Eye (tissue), 1 donor: ENCODE data around the gene GPR143.
A peak's percentile ranks its signal among the peaks of the same experiment; 100 is the strongest.

Experiments
- DNase-seq: peaks from one replicate; pipeline ENCODE4 v3.0.0-alpha.2; 2015

The GPR143 gene

DNA sequence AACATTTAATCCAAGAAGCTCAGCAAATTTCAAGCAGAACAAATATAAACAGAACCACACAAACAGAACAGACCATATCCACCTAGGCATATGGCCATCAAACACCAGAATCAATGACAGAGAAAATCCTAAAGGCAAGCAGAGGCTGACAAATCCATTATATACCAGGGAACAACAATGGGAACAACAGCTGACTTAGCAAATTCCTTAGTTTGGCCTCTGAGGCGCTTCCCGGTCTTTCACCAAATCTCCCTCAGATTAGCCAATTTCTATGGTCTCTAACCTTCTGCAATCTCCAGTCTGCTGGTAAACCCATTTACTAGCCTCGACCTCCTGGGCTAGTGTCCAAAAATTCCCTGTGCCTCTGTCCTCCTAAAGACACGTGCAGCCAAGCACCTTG, 59.2 kb downstream of the GPR143 start:
- no peak for DNase-seq

DNA sequence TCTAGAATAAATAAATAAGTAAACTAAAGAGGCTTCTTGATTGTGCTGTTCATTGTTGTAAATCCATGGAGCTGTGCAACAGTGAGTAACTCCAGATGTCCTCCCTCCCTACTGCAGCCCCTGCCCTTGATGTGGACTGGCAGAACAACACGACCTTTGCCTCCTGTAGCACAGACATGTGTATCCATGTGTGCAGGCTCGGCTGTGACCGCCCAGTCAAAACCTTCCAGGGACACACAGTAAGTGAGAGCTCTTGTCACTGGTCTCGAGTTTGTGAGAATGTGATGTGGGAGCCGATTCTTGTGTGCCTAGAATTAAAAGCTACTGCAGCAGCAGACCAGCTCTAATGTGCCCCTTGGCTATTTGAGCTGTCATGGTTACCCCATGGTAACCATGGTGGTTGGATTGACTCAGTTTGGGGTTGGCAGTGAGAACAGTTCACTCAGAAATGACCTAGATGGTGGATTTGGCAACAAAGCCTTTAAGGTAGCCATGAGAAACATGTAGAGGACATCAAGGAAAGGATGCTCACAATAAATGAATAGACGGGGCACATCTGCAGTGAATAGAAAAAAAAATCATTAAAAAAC, 60.7 kb downstream of the GPR143 start:
- no peak for DNase-seq

DNA sequence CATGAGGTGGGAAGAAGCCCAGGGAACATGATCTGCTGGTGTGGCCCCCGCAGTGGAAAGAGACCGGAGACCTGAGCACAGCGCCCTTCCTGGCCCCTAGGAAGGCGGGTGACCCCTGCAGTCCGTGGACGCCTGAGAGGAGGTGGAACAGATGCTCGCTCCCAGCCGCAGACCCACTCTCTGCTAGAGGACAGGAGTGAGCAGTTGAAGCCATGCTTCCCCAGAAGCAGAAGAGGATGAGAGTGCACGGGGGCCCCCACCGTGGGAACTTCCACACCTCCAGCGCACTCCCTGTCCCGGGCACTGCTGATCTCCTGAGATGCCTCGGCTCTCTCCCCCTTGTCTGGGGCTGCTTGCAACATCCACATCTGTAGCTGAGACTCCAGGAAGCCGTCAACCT, 62.2 kb downstream of the GPR143 start:
- DNase-seq, result no peak

DNA sequence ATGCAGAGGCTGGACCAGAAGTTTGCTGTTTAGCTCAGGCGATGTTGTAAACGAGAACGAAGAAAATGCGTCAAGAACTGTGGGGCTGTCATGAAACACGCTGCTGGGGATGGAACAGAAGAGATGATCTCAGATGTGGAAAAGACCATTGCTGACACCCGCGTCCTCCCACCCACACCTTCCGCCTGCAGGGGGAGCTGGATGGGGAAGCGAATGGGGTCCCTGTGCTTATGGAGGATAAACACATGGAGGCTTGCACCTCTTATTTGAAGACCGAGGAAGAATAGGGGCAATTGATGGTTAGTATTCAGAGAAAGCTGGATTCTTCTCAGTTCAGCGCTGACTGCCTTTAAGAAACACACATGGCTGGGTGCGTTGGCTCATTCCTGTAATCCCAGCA, 63.9 kb downstream of the GPR143 start:
- DNase-seq, result no peak

DNA sequence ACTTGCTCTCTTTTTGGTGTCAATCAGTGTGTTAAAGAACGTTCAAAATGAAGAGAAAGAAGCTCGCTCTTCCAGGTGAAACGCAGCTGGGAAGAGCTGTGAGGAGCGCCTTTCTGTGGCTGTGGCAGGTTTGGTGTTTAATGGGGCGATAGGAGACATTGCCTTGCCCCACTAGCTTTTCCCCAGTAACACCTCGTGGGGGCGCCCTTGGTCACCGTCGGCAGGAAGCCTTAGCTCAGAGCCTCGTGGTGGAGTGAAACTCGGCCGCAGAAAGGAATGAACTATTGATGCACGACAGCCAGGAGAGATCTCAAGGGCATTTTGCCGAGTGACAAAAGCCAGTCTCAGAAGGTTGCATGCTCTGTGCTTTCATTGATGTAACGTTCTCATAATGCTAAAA, 65.1 kb downstream of the GPR143 start:
- DNase-seq, result no peak

DNA sequence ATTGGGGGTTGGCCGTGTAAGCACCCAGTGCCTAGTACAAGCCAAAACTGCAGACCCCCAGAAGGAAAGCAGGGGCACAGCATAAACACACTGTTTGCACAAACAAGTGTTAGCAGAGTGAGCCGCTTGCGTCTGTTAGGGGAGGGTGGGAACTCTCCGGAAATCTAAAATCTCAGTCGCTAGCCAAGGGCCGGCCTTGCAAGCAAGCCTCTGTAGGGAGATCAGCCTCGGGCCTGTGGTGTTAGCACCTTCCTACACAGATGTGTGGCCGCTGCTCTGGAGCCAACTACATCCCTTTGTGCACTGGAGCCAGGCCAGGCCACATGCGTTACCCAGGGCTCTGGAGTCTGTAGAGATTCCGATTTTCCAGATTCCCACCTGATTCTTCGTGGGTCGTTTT, 67.1 kb downstream of the GPR143 start:
- no peak for DNase-seq

DNA sequence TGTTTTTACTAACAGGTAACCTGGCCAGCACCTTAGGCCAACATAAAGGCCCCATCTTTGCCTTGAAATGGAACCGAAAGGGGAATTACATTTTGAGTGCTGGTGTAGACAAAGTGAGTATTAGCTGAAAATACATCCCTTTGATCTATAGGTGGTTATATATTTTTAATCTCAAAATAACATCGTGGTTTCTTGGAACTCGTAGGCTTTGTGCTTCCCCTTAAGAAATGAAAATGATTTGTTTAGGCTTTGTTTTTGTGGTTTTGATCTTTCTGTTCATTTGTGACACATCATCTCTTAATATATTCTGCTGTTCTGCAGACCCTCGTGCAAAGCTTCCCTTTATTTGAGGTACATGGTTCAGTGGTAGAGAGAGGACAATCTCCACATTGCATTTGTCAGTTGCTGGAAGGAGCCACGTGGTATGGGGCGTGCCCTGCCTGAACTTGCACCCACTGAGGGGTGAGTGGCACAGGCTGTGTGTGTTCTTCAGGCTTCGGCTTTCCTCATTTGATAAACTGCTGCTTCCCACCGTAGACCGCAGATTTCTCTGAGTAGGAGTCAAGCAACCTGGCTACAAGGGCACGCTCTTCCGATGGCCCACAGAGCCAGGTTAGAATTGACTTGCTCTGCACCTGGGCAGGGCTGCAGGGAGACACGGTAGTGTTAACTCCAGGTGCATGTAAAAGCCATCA, 72.2 kb downstream of the GPR143 start:
- DNase-seq, result no peak

DNA sequence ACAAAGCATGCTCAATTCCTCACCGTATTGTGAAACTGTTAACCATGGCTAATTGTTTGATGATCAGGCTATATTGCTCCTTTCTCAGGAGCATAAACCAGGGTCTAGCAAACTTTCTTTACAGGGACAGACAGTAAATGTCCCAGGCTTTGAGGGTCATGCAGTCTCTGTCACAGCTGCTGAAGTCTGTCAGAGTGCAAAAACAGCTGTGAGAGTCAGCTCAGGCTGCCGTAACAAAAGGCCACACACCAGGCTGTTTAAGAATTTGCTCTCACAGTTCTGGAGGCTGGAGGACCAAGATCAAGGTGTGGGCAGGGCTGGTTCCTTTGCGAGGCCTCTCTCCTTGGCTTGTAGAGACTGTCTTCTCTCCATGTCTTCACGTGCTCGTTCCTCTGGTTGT, 75.6 kb downstream of the GPR143 start:
- DNase-seq, result no peak

DNA sequence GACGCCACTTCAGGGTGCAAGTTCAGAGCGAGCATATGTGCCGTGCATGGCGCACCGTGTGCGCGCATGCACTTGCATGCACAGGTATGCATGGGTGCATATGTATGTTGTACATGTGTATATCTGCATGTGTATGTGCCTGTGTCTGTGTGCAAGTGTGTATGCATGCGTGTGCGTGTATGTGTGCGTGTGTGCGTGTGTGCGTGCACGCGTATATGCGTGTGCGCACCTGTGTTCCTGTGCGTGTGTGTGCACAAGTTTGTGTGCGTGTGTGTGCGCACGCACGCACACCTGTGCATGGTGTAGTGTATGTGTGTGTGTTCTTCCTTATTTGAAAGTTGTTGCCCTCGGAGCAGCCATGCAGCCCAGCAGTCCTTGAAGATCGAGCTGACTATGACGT, 76.8 kb downstream of the GPR143 start:
- no peak for DNase-seq

DNA sequence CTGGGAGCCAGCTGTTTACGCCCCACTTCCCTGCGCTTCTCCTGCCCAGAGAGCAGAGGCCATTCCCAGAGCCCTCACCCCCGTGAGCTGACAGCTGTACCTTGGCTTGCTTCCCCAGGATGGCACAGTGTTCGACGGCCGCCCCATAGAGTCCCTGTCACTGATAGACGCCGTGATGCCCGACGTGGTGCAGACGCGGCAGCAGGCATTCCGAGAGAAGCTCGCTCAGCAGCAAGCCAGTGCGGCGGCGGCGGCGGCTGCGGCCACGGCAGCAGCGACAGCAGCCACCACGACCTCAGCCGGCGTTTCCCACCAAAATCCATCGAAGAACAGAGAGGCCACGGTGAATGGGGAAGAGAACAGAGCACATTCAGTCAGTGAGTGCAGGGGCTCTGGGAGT, 77.7 kb downstream of the GPR143 start:
- no peak for DNase-seq

DNA sequence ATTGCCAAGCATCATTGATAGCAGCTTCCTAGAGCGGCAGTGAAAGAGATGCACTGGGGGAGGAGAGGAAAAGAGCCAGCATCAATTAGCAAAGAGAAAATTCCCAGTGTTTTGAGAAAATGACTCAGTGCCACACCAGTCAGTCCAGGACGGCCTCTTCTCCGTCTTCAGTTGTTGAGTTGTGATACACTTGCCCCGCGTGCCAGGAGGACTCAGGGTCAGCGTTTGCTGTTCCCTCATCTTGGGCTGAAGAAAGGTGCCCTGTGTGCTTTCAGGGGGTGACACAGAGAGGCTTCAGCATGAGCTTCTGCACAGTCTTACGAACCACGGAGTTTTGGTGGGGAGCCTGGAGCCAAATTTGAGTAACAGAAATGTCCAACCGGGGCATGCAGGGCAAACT, 82.3 kb downstream of the GPR143 start:
- DNase-seq, result no peak

DNA sequence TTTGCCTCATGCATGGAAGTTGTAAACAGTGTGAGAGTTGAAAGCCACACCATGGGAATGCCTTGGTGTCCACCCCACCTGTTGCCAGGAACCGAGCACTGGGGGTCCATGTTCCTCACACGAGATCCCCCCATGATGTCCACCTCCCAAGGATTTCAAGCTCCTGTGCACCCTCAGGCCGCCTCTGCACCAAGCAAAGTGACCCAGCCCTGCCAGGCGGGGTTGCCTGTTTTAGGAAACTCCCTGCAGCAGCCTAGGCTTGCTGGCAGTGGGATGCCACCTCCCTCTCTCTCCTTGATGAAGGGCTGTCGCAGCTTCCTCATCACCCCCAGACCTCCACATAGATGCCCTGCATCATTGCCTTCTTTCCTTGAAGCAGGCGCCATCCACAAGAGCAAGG, 82.8 kb downstream of the GPR143 start:
- DNase-seq, result no peak

DNA sequence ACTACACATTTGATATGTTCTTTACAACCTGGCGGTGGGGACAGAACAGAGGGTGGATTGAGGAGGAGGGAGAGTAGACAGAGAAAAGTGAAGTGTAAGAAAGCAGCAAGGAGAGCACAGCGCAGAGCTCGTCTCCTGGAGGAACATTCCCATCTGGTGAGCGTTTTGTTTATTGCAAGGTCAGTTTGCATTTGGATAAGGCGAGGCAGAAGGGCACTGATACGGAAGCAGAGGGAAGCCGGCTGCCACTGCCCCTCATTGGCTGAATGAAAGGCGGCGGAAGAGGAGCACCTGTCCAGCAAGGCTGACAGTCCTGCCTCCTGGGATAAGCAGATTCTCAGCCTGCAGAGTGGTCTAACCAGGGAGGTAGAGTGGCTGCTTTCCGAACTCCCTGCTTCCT, 83.2 kb downstream of the GPR143 start:
- peak; percentile 40 for DNase-seq

DNA sequence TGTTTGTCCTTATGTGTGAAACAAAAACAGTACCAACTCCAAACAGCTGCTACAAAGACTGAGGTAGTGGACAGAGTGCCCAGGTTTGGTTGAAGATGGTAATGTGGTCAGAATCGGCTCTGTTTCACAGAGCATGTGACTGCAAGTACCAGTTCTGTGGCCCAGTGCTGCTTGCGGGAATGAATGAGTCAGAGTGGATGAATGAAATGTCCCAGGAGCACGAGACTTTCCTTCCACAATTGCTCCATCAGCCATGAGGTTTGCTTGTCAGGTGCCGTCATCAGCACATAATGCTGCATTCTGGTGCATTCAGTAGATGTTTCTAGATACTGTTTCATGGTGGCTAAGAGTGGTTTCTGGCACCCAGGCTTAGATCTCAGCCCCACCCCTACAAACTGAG, 84.2 kb downstream of the GPR143 start:
- DNase-seq, result no peak

DNA sequence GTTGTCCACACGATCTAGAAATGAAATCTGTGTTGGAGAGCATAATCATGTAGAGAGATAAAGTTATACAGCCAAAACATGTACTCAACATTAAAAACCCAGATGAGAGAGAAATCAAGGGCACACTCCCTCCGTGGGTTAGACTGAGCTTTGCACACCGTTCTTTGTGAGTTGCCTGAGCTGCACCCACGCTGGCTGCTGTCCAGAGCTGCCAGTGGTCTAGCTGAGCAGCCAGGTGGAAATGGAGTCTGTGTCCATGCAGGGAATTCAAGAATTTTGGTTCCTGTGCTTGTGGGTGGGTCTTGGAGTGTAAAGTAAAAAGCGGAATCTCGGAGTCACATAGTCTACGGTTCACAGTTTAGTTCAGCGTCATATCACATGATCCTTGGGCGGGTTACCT, 84.6 kb downstream of the GPR143 start:
- no peak for DNase-seq

DNA sequence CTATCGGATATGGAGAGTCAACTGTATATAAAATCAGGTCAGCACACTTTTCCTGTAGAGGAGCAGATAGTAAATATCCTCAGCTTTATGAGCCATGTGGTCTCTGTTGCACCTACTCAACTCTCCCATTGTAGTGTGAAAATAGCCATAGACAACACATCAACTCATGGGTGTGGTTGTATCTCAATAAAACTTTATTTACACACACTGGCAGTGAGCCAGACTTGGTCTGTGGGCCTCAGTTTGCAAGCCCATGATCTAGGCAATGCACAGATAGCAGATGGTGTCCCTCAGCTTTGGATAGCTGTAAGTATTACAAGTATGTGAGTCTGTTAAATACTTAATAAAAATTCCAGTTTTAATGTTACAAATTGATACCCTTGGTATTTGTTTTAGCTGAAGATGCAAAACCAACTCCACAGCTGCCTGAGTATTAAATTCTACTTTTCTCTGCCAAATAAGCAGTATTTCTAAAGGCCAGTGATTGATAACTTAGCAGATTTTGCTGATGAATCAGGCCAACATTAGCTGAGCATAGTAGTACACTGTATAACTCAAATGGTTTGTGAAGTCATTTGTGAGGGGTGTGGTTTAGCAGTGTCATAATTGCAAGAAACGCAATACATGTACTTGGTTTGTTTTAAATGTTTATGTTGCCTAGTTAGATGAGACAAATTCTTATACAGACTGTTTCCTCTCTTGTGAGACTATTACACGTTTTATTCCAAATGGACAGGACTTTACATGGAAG, 87.3 kb downstream of the GPR143 start:
- DNase-seq, result no peak

DNA sequence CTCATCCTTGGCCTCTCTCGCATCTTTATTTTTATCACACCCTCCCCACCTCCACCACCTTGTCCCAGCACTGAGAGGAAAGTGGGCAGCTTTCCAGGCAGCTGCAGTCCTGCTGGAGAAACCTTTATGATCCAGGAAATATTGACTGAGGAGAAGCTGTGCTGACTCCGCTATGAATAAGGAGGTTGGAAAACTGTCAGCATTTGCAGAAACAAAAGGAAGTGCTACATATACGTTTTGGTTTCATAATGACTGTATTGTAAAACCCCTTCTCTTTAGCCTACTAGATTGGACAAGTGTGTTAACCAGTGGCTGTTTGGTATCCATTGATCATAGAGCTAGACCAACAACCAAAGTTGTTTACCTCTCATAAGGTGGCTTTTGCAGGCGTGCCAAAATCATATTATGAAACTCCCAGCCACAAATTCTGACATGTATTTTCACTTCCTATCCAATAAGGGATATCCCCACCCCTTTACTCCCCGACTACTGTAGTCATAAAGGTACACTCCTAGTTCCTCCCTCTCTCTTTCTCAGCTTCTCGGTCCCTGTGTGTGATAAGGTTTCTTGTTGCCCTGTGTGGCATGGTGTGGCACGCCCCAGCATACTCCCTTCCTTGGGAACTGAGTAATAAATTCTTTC, 88.4 kb downstream of the GPR143 start:
- no peak for DNase-seq

DNA sequence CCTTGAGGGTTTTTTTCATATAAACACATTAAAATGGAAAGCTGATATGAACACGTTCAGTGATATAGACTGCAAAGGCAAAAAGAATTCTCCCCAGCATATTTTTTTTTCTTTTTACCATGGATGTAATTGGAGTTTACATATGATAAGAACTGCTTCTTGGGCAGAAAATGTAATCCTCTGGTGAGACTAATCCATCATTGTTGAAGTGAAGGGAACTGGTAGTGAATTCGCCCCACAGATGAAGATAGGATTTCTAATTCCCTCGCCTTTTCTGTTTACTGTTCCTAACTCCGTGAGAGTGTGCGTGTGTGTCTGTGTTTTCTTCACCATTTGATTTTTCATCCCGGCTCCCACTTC, 88.9 kb downstream of the GPR143 start:
- no peak for DNase-seq

DNA sequence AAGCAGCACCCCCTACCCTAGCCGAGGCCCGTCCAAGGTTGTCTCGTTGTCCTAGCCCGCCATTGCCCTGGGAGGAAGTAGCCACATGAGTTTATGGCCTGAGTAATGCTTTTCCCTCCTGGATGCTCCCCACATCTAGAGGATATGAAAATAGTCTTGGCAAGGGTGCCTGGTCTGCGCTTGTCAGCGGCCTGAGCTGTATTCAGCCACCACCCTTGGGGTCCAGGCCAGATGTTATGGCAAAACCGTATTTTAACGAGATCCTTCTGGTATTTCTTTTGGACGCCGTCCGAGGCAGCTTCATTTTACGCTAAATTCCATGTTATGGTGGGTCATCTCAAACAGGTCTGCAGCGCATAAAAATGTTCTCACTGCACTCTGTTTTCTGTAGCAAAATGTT, 89.3 kb downstream of the GPR143 start:
- DNase-seq, result peak; percentile 20
